ENCODE measurements around the gene KLHDC8A. TPM values are rescaled to one million over a fixed set of nuclear protein-coding genes. Genes with fewer than 3 reads are reported as not detected.
A peak's percentile ranks its signal among the peaks of the same experiment; 100 is the strongest.

Gene KLHDC8A
- total RNA-seq, 1 experiment from 2014 or later: not detected

- H3K27ac Mint-ChIP-seq (ENCODE audit: low read depth, unreplicated experiment): no peak overlapping the region
- intact Hi-C loops (cut with micrococcal nuclease): no loop called here
- POLR2A ChIA-PET: interaction anchor here (7.9 kb wide), 1 partner anchor 52 kb away, joined by 173 read pairs; no protein-coding TSS in a partner anchor
Measured at GRCh38 chr1:205328476-205328875, 28.2 kb downstream of the KLHDC8A start.

GRCh38 chr1:205326812-205327466 is 29.8 kb downstream of the KLHDC8A start:
- no peak overlapping the region for H3K4me3 Mint-ChIP-seq (ENCODE audit: unreplicated experiment)
- no peaks in the 10 kb centered on the region for H3K9me3 Mint-ChIP-seq (ENCODE audit: unreplicated experiment)
- peaks cover 12% of the 10 kb centered on the region for H3K4me1 Mint-ChIP-seq (ENCODE audit: insufficient read depth, unreplicated experiment)

More at GRCh38 chr1:205328476-205328875, 28.2 kb downstream of the KLHDC8A start:
- H3K36me3 Mint-ChIP-seq (ENCODE audit: insufficient read depth, unreplicated experiment): no peaks in the 10 kb centered on the region
- BruUV-seq (replicated peaks): no TSS peak
- CTCF ChIA-PET: interaction anchor here (0.6 to 27.7 kb wide), 10 partner anchors 10 to 1571 kb away, joined by 3 to 1857 read pairs (median 71); partner anchors contain the start of gene KLHDC8A
- no peak for TF ChIP-seq CTCF (IDR thresholded peaks at IDR 0.05; ENCODE audit: unreplicated experiment)
- H3K27me3 Mint-ChIP-seq (ENCODE audit: insufficient read depth, unreplicated experiment): peaks cover 42% of the 10 kb centered on the region
- H3K9me3 Mint-ChIP-seq (ENCODE audit: unreplicated experiment): no peaks in the 10 kb centered on the region
- no peak overlapping the region for H3K4me3 Mint-ChIP-seq (ENCODE audit: unreplicated experiment)
- no peak for DNase-seq (ENCODE audit: unreplicated experiment)
- H3K4me1 Mint-ChIP-seq (ENCODE audit: insufficient read depth, unreplicated experiment): peaks cover 12% of the 10 kb centered on the region

GRCh38 chr1:205325334-205325884 is 31.3 kb downstream of the KLHDC8A start:
- H3K9me3 Mint-ChIP-seq (ENCODE audit: unreplicated experiment): no peaks in the 10 kb centered on the region
- peaks cover 19% of the 10 kb centered on the region for H3K4me1 Mint-ChIP-seq (ENCODE audit: insufficient read depth, unreplicated experiment)
- intact Hi-C loops (cut with micrococcal nuclease): loop anchor here (1.0 to 2.0 kb wide), 2 partner anchors 52 to 97 kb away; no protein-coding TSS in a partner anchor
- TF ChIP-seq CTCF (IDR thresholded peaks at IDR 0.05; ENCODE audit: unreplicated experiment): peak; percentile 99
- H3K36me3 Mint-ChIP-seq (ENCODE audit: insufficient read depth, unreplicated experiment): no peaks in the 10 kb centered on the region
- no TSS peak for BruUV-seq (replicated peaks)
- H3K27me3 Mint-ChIP-seq (ENCODE audit: insufficient read depth, unreplicated experiment): peaks cover 28% of the 10 kb centered on the region
- H3K4me3 Mint-ChIP-seq (ENCODE audit: unreplicated experiment): no peak overlapping the region
- POLR2A ChIA-PET: interaction anchor here (0.5 to 9.8 kb wide), 15 partner anchors 11 to 175 kb away, joined by 3 to 335 read pairs (median 4); no protein-coding TSS in a partner anchor
- CTCF ChIA-PET: interaction anchor here (0.6 to 27.7 kb wide), 64 partner anchors 8 to 1025 kb away, joined by 3 to 1857 read pairs (median 4); partner anchors contain the start of genes KLHDC8A and TMCC2
- no peak overlapping the region for H3K27ac Mint-ChIP-seq (ENCODE audit: low read depth, unreplicated experiment)
- peak; percentile 95 for DNase-seq (ENCODE audit: unreplicated experiment)

More at GRCh38 chr1:205326812-205327466, 29.8 kb downstream of the KLHDC8A start:
- H3K27me3 Mint-ChIP-seq (ENCODE audit: insufficient read depth, unreplicated experiment): peaks cover 36% of the 10 kb centered on the region
- no TSS peak for BruUV-seq (replicated peaks)
- no peak overlapping the region for H3K27ac Mint-ChIP-seq (ENCODE audit: low read depth, unreplicated experiment)
- POLR2A ChIA-PET: interaction anchor here (0.7 to 7.9 kb wide), 3 partner anchors 12 to 306 kb away, joined by 3 to 173 read pairs (median 3); no protein-coding TSS in a partner anchor
- intact Hi-C loops (cut with micrococcal nuclease): no loop called here
- no peak for DNase-seq (ENCODE audit: unreplicated experiment)
- H3K36me3 Mint-ChIP-seq (ENCODE audit: insufficient read depth, unreplicated experiment): no peaks in the 10 kb centered on the region
- TF ChIP-seq CTCF (IDR thresholded peaks at IDR 0.05; ENCODE audit: unreplicated experiment): no peak
- CTCF ChIA-PET: interaction anchor here (0.9 to 27.7 kb wide), 8 partner anchors 10 to 160 kb away, joined by 3 to 1857 read pairs (median 125); partner anchors contain the start of gene KLHDC8A

- no peak for TF ChIP-seq CTCF (IDR thresholded peaks at IDR 0.05; ENCODE audit: unreplicated experiment)
- Mint-ChIP-seq H3K4me3 (ENCODE audit: unreplicated experiment) (no peak overlapping the region), H3K36me3 (ENCODE audit: insufficient read depth, unreplicated experiment) (no peaks in the 10 kb centered on the region), H3K4me1 (ENCODE audit: insufficient read depth, unreplicated experiment) (peaks cover 23% of the 10 kb centered on the region), H3K27ac (ENCODE audit: low read depth, unreplicated experiment) (no peak overlapping the region), H3K27me3 (ENCODE audit: insufficient read depth, unreplicated experiment) (peaks cover 23% of the 10 kb centered on the region), H3K9me3 (ENCODE audit: unreplicated experiment) (no peaks in the 10 kb centered on the region)
- no peak for DNase-seq (ENCODE audit: unreplicated experiment)
- no TSS peak for BruUV-seq (replicated peaks)
- intact Hi-C loops (cut with micrococcal nuclease): loop anchor here (1.0 to 5.0 kb wide), 3 partner anchors 51 to 202 kb away; partner anchors contain the start of gene RBBP5
- ChIA-PET CTCF (interaction anchor here (0.6 to 27.7 kb wide), 51 partner anchors 9 to 1025 kb away, joined by 3 to 1857 read pairs (median 5); partner anchors contain the start of genes KLHDC8A and TMCC2), POLR2A (interaction anchor here (0.6 to 9.8 kb wide), 15 partner anchors 12 to 766 kb away, joined by 3 to 335 read pairs (median 4); no protein-coding TSS in a partner anchor)
Measured at GRCh38 chr1:205324781-205325180, 31.9 kb downstream of the KLHDC8A start.
